IMR-90 (cell line): ENCODE results near the gene OPCML. TPM values are rescaled to one million over a fixed set of nuclear protein-coding genes. Genes with fewer than 3 reads are reported as not detected.

Experiments used
- ATAC-seq: fragments of 200-7000 bp; cut with Tn5 transposase; 2 replicates; pipeline ENCODE4 v1.9.1; 2020; ENCODE audit warnings: low read depth, mild to moderate bottlenecking, moderate library complexity
- BruUV-seq: library from RNA; stranded (reverse); fragments of 400-500 nt; replicated peaks from 2 replicates; lab custom pipeline; 2021; lab: Mats Ljungman, UMichigan
- CTCF ChIA-PET: fragments of 300-600 bp; formaldehyde crosslinking; extraction: SDS; loops from one replicate; lab custom pipeline; 2021; ENCODE audit warnings: antibody characterized with exemption; lab: Yijun Ruan, JAX
- POLR2A ChIA-PET: fragments of 300-600 bp; sonication (Branson Sonifier 250); formaldehyde crosslinking; loops from one replicate; lab custom pipeline; 2022; ENCODE audit warnings: antibody characterized with exemption; ENCODE audit not compliant: unreplicated experiment; lab: Charles Lee
- DNase-seq: peaks from one replicate; pipeline ENCODE4 v3.0.0; 2013
- H2AFZ ChIP-seq: replicated peaks from 2 replicates; pipeline ENCODE3; 2013; ENCODE audit warnings: low read length, mild to moderate bottlenecking; ENCODE audit not compliant: poor library complexity
- H2AK5ac ChIP-seq: 2 replicates; pipeline ENCODE4 v1.6.1; 2013; ENCODE audit warnings: low read depth, low read length, inconsistent platforms
- H2AK9ac ChIP-seq: replicated peaks from 2 replicates; pipeline ENCODE3; 2013; ENCODE audit warnings: mild to moderate bottlenecking, low read depth, low read length, moderate library complexity; ENCODE audit not compliant: poor library complexity
- H2BK120ac ChIP-seq: 2 replicates; pipeline ENCODE4 v1.6.1; 2013; ENCODE audit warnings: low read depth, low read length, inconsistent platforms
- H2BK15ac ChIP-seq: 3 replicates; pipeline ENCODE4 v1.6.1; 2013; ENCODE audit warnings: low read depth, low read length, inconsistent platforms
- H2BK20ac ChIP-seq: 2 replicates; pipeline ENCODE4 v1.6.1; 2013; ENCODE audit warnings: low read depth, mild to moderate bottlenecking, inconsistent platforms, low read length, moderate library complexity
- H2BK5ac ChIP-seq: 2 replicates; pipeline ENCODE4 v1.6.1; 2013; ENCODE audit warnings: mild to moderate bottlenecking, low read depth, low read length, inconsistent platforms; ENCODE audit not compliant: poor library complexity, severe bottlenecking
- H3K14ac ChIP-seq: replicated peaks from 2 replicates; pipeline ENCODE4 v1.6.1; 2013; ENCODE audit warnings: low read depth, low read length, inconsistent platforms
- H3K18ac ChIP-seq: 2 replicates; pipeline ENCODE4 v1.6.1; 2013; ENCODE audit warnings: low read depth, low read length, control low read depth
- H3K23ac ChIP-seq: 2 replicates; pipeline ENCODE4 v1.6.1; 2013; ENCODE audit warnings: low read depth, low read length, inconsistent platforms
- H3K27ac ChIP-seq: 2 replicates; pipeline ENCODE4 v1.5.1; 2013; ENCODE audit warnings: mild to moderate bottlenecking, control low read depth, low read length; ENCODE audit not compliant: insufficient read depth
- H3K27me3 ChIP-seq: 2 replicates; pipeline ENCODE4 v1.6.1; 2013; ENCODE audit warnings: low read length; ENCODE audit not compliant: control insufficient read depth, insufficient read depth
- H3K36me3 ChIP-seq: 2 replicates; pipeline ENCODE4 v1.6.1; 2013; ENCODE audit warnings: low read length, mixed read lengths; ENCODE audit not compliant: control insufficient read depth, insufficient read depth
- H3K4ac ChIP-seq: 2 replicates; pipeline ENCODE4 v1.6.1; 2013; ENCODE audit warnings: low read depth, low read length, inconsistent platforms
- H3K4me1 ChIP-seq: 2 replicates; pipeline ENCODE4 v1.6.1; 2013; ENCODE audit warnings: low read length, mixed read lengths; ENCODE audit not compliant: control insufficient read depth, insufficient read depth
- H3K4me2 ChIP-seq: 2 replicates; pipeline ENCODE4 v1.6.1; 2013; ENCODE audit warnings: low read depth, mild to moderate bottlenecking, control low read depth, low read length, moderate library complexity
- H3K4me3 ChIP-seq: 2 replicates; pipeline ENCODE4 v1.5.1; 2013; ENCODE audit warnings: low read depth, mild to moderate bottlenecking, control low read depth, low read length, moderate library complexity; ENCODE audit not compliant: insufficient read depth
- H3K56ac ChIP-seq: 2 replicates; pipeline ENCODE4 v1.6.1; 2013; ENCODE audit warnings: low read length, inconsistent platforms; ENCODE audit not compliant: insufficient read depth; ENCODE audit errors: extremely low read depth
- H3K79me1 ChIP-seq, 2 experiments: 2 replicates each; pipeline ENCODE4 v1.6.1; 2013; ENCODE audit warnings: low read length in 2 of 2, inconsistent platforms in 1 of 2, low read depth in 1 of 2
- H3K9ac ChIP-seq: 2 replicates; pipeline ENCODE4 v1.6.1; 2013; ENCODE audit warnings: low read depth, low read length, control low read depth
- H3K9me1 ChIP-seq: 2 replicates; pipeline ENCODE4 v1.6.1; 2013; ENCODE audit warnings: low read length, inconsistent platforms; ENCODE audit not compliant: insufficient read depth
- H3K9me3 ChIP-seq: 2 replicates; pipeline ENCODE4 v1.6.1; 2013; ENCODE audit warnings: low read length; ENCODE audit not compliant: control insufficient read depth, insufficient read depth
- H4K20me1 ChIP-seq: 2 replicates; pipeline ENCODE4 v1.6.1; 2013; ENCODE audit warnings: low read length, inconsistent platforms; ENCODE audit not compliant: insufficient read depth
- H4K5ac ChIP-seq: 2 replicates; pipeline ENCODE4 v1.6.1; 2013; ENCODE audit warnings: mild to moderate bottlenecking, low read depth, low read length, control low read depth
- H4K8ac ChIP-seq, 2 experiments: 2 replicates each; pipeline ENCODE4 v1.6.1; 2013; ENCODE audit warnings: low read depth in 2 of 2, low read length in 2 of 2, control low read depth in 1 of 2, inconsistent platforms in 1 of 2
- H4K91ac ChIP-seq: 2 replicates; pipeline ENCODE4 v1.6.1; 2013; ENCODE audit warnings: low read depth, low read length, inconsistent platforms; ENCODE audit not compliant: insufficient read depth
- MAZ ChIP-seq: IDR thresholded peaks from 2 replicates; pipeline ENCODE4 v1.6.1; 2012; ENCODE audit warnings: low read depth, mild to moderate bottlenecking, low read length, improper control_type of control experiment, moderate library complexity, borderline replicate concordance
- dilution Hi-C: fragments of 300-500 bp; cut with HindIII; formaldehyde crosslinking; loops from one replicate; pipeline ENCODE4 v1.14.3; 2018; ENCODE audit warnings: low sequenced_read_pairs; ENCODE audit not compliant: unreplicated experiment
- in situ Hi-C: fragments of 300-500 bp; cut with MboI; formaldehyde crosslinking; loops from 3 replicates; pipeline ENCODE4 v1.14.3; 2019; ENCODE audit warnings: low sequenced_read_pairs, inconsistent platforms, mixed read lengths
- intact Hi-C: fragments of 100-400 bp; cut with micrococcal nuclease; formaldehyde crosslinking; loops from 2 replicates; pipeline ENCODE4 v1.10.0; 2022
- polyA plus RNA-seq, 3 experiments: library from polyadenylated mRNA; depleted of rRNA; stranded (reverse); fragments of >200 nt; gene quantifications; 2 replicates each; pipeline ENCODE4 v1.2.3, GENCODE V29; 2012; ENCODE audit warnings: low replicate concordance in 1 of 3
- total RNA-seq: library from RNA; depleted of rRNA; stranded (reverse); fragments of >200 nt; gene quantifications from 2 replicates; pipeline ENCODE4 v1.2.3, GENCODE V29; 2012

Gene OPCML
- total and polyA plus RNA-seq, 2 of the 4 experiments (the other 2 are of a cell fraction), result under 0.01 to 2.6 TPM

DNA sequence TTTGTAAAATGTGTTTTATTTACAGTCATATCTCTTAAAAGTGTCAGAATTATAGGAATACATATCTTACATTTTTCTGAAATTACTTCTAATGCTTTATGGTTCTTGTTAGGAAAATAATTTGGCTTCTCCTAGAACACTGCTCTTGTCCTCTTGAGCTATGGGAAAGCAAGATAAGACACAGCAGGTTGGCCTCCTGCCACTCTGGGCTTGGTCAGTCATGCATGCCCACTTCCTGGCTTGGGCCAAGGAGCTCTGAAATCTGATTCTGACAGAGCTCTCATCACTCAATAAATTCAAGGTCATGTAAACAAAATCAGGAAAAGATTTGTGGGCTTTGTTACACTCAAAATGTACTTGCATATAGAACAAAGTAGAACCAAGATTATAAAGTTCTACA, 1036.0 kb downstream of the OPCML start:
- Histone ChIP-seq H4K20me1 (no peaks in the 10 kb centered on the region), H3K9ac (no peak overlapping the region), H2BK15ac (no peak overlapping the region), H2BK120ac (no peak overlapping the region), H3K56ac (no peak overlapping the region), H2BK20ac (no peak overlapping the region), H3K18ac (no peak overlapping the region), H3K4me2 (no peak overlapping the region), H3K79me1 (no peaks in the 10 kb centered on the region), H2AK5ac (no peak overlapping the region), H3K27ac (no peak overlapping the region), H3K4me1 (no peaks in the 10 kb centered on the region), H3K14ac (no peak overlapping the region), H2AFZ (no peak overlapping the region), H2BK5ac (no peak overlapping the region), H4K5ac (no peak overlapping the region), H3K4me3 (no peak overlapping the region), H4K8ac (no peak overlapping the region), H3K36me3 (no peaks in the 10 kb centered on the region), H3K23ac (no peak overlapping the region), H3K9me3 (no peaks in the 10 kb centered on the region), H3K9me1 (no peaks in the 10 kb centered on the region), H2AK9ac (no peak overlapping the region), H3K4ac (no peak overlapping the region), H3K27me3 (no peaks in the 10 kb centered on the region), H4K91ac (no peak overlapping the region)
- BruUV-seq, result no TSS peak
- in situ Hi-C loops (no loop called here), dilution Hi-C loops (no loop called here), intact Hi-C loops (no loop called here)
- ChIA-PET CTCF (no interaction called here), POLR2A (no interaction called here)
- no peak for TF ChIP-seq MAZ
- ATAC-seq (no peak), DNase-seq (no peak)
